GM12891 (cell line): ENCODE measurements around the gene HARBI1.

Source experiments
- POLR2A ChIP-seq: IDR thresholded peaks from 2 replicates; pipeline ENCODE4 v1.6.1; 2011; ENCODE audit warnings: low read depth, low read length, control low read depth
- POLR2AphosphoS5 ChIP-seq: IDR thresholded peaks from 2 replicates; pipeline ENCODE4 v1.6.1; 2011; ENCODE audit warnings: low read depth, low read length, control low read depth

DNA sequence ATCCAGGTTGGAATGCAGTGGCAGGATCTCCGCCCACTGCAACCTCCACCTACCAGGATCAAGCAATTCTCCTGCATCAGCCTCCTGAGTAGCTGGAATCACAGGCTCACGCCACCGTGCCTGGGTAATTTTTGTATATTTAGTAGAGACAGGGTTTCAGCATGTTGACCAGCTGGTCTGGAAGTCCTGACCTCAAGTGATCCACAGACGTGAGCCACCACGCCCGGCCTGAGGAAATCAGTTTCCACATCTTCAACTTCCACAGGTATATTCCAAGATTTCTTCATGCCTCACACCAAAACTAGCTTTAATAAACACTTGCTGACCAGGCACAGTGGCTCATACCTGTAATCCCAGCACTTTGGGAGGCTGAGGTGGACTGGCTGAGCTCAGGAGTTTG, 7.6 kb downstream of the HARBI1 start:
- TF ChIP-seq POLR2A (no peak), POLR2AphosphoS5 (no peak)
